ENCODE measurements around the gene YDJC.

YDJC gene

GRCh38 chr22:21661991-21662390 is 32.2 kb upstream of the YDJC start:
- no peak overlapping the region for H3K4me3 ChIP-seq (ENCODE audit: low read length)
- H2AFZ ChIP-seq (ENCODE audit: low read depth, low read length), result no peak overlapping the region
- no peaks in the 10 kb centered on the region for H3K27me3 ChIP-seq (ENCODE audit: insufficient read depth, low read length)
- H3K36me3 ChIP-seq (ENCODE audit: insufficient read depth, low read length), result no peaks in the 10 kb centered on the region
- H3K4me1 ChIP-seq (ENCODE audit: insufficient read depth, low read length), result peaks cover 10% of the 10 kb centered on the region
- no peaks in the 10 kb centered on the region for H3K9me3 ChIP-seq (ENCODE audit: low read length)

GRCh38 chr22:21660904-21661303 is 31.1 kb upstream of the YDJC start:
- peaks cover 12% of the 10 kb centered on the region for H3K4me1 ChIP-seq (ENCODE audit: insufficient read depth, low read length)
- no peak overlapping the region for H2AFZ ChIP-seq (ENCODE audit: low read depth, low read length)

GRCh38 chr22:21659864-21660525 is 30.2 kb upstream of the YDJC start:
- Histone ChIP-seq H3K4me1 (ENCODE audit: insufficient read depth, low read length) (peaks cover 12% of the 10 kb centered on the region), H3K4me3 (ENCODE audit: low read length) (no peak overlapping the region), H3K36me3 (ENCODE audit: insufficient read depth, low read length) (no peaks in the 10 kb centered on the region), H2AFZ (ENCODE audit: low read depth, low read length) (no peak overlapping the region), H3K9me3 (ENCODE audit: low read length) (no peaks in the 10 kb centered on the region), H3K27me3 (ENCODE audit: insufficient read depth, low read length) (no peaks in the 10 kb centered on the region)

More at GRCh38 chr22:21660904-21661303, 31.1 kb upstream of the YDJC start:
- Histone ChIP-seq H3K4me3 (ENCODE audit: low read length) (no peak overlapping the region), H3K27me3 (ENCODE audit: insufficient read depth, low read length) (no peaks in the 10 kb centered on the region), H3K36me3 (ENCODE audit: insufficient read depth, low read length) (no peaks in the 10 kb centered on the region), H3K9me3 (ENCODE audit: low read length) (no peaks in the 10 kb centered on the region)

- Histone ChIP-seq H3K27me3 (ENCODE audit: insufficient read depth, low read length) (no peaks in the 10 kb centered on the region), H3K36me3 (ENCODE audit: insufficient read depth, low read length) (peaks cover 17% of the 10 kb centered on the region), H2AFZ (ENCODE audit: low read depth, low read length) (peak overlapping the region; percentile 62), H3K9me3 (ENCODE audit: low read length) (no peaks in the 10 kb centered on the region), H3K4me1 (ENCODE audit: insufficient read depth, low read length) (peaks cover 23% of the 10 kb centered on the region), H3K4me3 (ENCODE audit: low read length) (peak overlapping the region; percentile 45)
These were observed 27.7 kb upstream of the YDJC start for GRCh38 chr22:21657360-21658032.

GRCh38 chr22:21657020-21657359 is 27.2 kb upstream of the YDJC start:
- Histone ChIP-seq H3K9me3 (ENCODE audit: low read length) (no peaks in the 10 kb centered on the region), H3K4me1 (ENCODE audit: insufficient read depth, low read length) (peaks cover 23% of the 10 kb centered on the region), H3K27me3 (ENCODE audit: insufficient read depth, low read length) (no peaks in the 10 kb centered on the region), H2AFZ (ENCODE audit: low read depth, low read length) (peak overlapping the region; percentile 62), H3K4me3 (ENCODE audit: low read length) (no peak overlapping the region), H3K36me3 (ENCODE audit: insufficient read depth, low read length) (peaks cover 17% of the 10 kb centered on the region)

GRCh38 chr22:21652547-21653545 is 23.0 kb upstream of the YDJC start:
- Histone ChIP-seq H3K9me3 (ENCODE audit: low read length) (no peaks in the 10 kb centered on the region), H3K4me1 (ENCODE audit: insufficient read depth, low read length) (peaks cover 30% of the 10 kb centered on the region), H3K36me3 (ENCODE audit: insufficient read depth, low read length) (peaks cover 21% of the 10 kb centered on the region), H2AFZ (ENCODE audit: low read depth, low read length) (peak overlapping the region; percentile 87), H3K4me3 (ENCODE audit: low read length) (peak overlapping the region; percentile 94), H3K27me3 (ENCODE audit: insufficient read depth, low read length) (no peaks in the 10 kb centered on the region)

GRCh38 chr22:21652010-21652546 is 22.3 kb upstream of the YDJC start:
- Histone ChIP-seq H3K9me3 (ENCODE audit: low read length) (no peaks in the 10 kb centered on the region), H2AFZ (ENCODE audit: low read depth, low read length) (peak overlapping the region; percentile 87), H3K4me3 (ENCODE audit: low read length) (peak overlapping the region; percentile 94), H3K4me1 (ENCODE audit: insufficient read depth, low read length) (peaks cover 28% of the 10 kb centered on the region), H3K27me3 (ENCODE audit: insufficient read depth, low read length) (no peaks in the 10 kb centered on the region), H3K36me3 (ENCODE audit: insufficient read depth, low read length) (peaks cover 23% of the 10 kb centered on the region)

- Histone ChIP-seq H2AFZ (ENCODE audit: low read depth, low read length) (peak overlapping the region; percentile 87), H3K9me3 (ENCODE audit: low read length) (no peaks in the 10 kb centered on the region), H3K4me3 (ENCODE audit: low read length) (peak overlapping the region; percentile 94), H3K27me3 (ENCODE audit: insufficient read depth, low read length) (no peaks in the 10 kb centered on the region), H3K4me1 (ENCODE audit: insufficient read depth, low read length) (peaks cover 26% of the 10 kb centered on the region), H3K36me3 (ENCODE audit: insufficient read depth, low read length) (peaks cover 24% of the 10 kb centered on the region)
These were observed 21.7 kb upstream of the YDJC start for GRCh38 chr22:21651521-21652009.

- H3K27me3 ChIP-seq (ENCODE audit: insufficient read depth, low read length), result no peaks in the 10 kb centered on the region
- H3K36me3 ChIP-seq (ENCODE audit: insufficient read depth, low read length), result peaks cover 24% of the 10 kb centered on the region
These were observed 21.1 kb upstream of the YDJC start for GRCh38 chr22:21650823-21651520.

GRCh38 chr22:21650280-21650679 is 20.5 kb upstream of the YDJC start:
- H3K4me3 ChIP-seq (ENCODE audit: low read length), result no peak overlapping the region

More at GRCh38 chr22:21650823-21651520, 21.1 kb upstream of the YDJC start:
- Histone ChIP-seq H3K4me1 (ENCODE audit: insufficient read depth, low read length) (peaks cover 29% of the 10 kb centered on the region), H3K4me3 (ENCODE audit: low read length) (peak overlapping the region; percentile 94), H2AFZ (ENCODE audit: low read depth, low read length) (peak overlapping the region; percentile 87), H3K9me3 (ENCODE audit: low read length) (no peaks in the 10 kb centered on the region)

GRCh38 chr22:21646608-21647590 is 17.1 kb upstream of the YDJC start:
- Histone ChIP-seq H3K4me3 (ENCODE audit: low read length) (no peak overlapping the region), H3K27me3 (ENCODE audit: insufficient read depth, low read length) (no peaks in the 10 kb centered on the region), H2AFZ (ENCODE audit: low read depth, low read length) (no peak overlapping the region), H3K36me3 (ENCODE audit: insufficient read depth, low read length) (peaks cover 13% of the 10 kb centered on the region), H3K4me1 (ENCODE audit: insufficient read depth, low read length) (peaks cover 26% of the 10 kb centered on the region), H3K9me3 (ENCODE audit: low read length) (no peaks in the 10 kb centered on the region)

More at GRCh38 chr22:21650280-21650679, 20.5 kb upstream of the YDJC start:
- Histone ChIP-seq H3K36me3 (ENCODE audit: insufficient read depth, low read length) (peaks cover 24% of the 10 kb centered on the region), H3K27me3 (ENCODE audit: insufficient read depth, low read length) (no peaks in the 10 kb centered on the region), H2AFZ (ENCODE audit: low read depth, low read length) (no peak overlapping the region), H3K4me1 (ENCODE audit: insufficient read depth, low read length) (peaks cover 29% of the 10 kb centered on the region), H3K9me3 (ENCODE audit: low read length) (no peaks in the 10 kb centered on the region)

All from neuron (in vitro differentiated cells).